Activated CD8-positive, alpha-beta memory T cell treated with anti-CD3 and anti-CD28 coated beads, Interleukin-2, amount 50 U/mL, for 48 hours (primary cell): ENCODE results near the gene RAD51B.

ENCODE experiments used
- DNase-seq: peaks from one replicate; pipeline ENCODE4 v3.0.0-alpha.2; 2020

Gene RAD51B

DNA sequence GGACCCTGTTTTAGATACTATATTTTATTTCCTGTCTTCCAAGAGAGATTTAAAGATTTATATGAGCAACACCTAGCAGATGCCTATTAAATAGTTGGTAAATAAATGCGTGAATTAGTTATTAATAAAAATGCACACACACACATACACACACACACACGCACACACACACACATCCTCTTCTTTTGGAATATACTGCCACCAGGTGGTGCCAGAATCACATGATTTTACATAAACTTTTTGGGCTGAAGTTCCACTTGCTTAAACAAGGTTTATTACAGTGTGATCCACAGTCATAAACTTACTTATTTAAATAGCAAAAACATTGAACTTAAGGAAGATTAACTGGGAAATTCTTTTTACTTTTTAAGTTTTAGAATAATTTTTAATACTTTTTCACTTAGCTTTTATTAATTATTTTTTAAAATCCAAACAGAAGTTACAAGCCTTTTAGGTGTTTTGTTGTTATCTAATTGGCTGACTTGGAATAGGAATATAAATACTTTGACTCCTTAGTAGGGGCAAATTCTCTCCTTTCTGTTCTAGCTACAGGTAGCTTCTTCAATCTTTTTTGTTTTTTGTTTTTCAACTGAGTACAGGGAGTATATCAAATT, 17.5 kb downstream of the RAD51B start:
- no peak for DNase-seq

DNA sequence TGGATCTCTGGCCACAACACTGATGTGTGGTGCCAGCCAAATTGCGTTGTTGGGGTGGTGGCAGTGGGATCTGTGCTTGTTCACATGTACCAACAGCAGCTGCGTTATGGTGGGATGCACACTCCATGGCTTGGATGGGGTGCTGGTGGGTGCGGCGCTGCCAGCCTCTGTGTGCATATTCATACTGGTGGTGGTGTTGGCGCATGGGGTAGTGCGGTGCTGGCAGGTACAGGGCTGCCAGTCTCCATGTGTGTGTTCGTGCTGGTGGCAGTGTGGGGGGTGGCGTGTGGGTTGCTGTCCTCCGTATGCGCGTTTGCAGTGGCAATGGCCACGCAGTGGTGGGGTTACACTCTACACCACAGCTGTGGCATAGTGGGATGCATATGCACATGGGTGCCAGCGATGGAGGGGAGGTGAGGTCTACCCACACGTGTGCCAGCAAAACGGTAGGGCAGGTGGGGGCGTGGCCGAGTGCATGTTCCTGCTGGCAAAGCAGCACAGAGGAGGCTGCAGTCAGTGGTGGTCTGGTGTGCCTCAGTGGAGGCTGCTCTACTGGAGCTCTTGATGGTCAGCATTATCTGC, 26.5 kb downstream of the RAD51B start:
- no peak for DNase-seq

DNA sequence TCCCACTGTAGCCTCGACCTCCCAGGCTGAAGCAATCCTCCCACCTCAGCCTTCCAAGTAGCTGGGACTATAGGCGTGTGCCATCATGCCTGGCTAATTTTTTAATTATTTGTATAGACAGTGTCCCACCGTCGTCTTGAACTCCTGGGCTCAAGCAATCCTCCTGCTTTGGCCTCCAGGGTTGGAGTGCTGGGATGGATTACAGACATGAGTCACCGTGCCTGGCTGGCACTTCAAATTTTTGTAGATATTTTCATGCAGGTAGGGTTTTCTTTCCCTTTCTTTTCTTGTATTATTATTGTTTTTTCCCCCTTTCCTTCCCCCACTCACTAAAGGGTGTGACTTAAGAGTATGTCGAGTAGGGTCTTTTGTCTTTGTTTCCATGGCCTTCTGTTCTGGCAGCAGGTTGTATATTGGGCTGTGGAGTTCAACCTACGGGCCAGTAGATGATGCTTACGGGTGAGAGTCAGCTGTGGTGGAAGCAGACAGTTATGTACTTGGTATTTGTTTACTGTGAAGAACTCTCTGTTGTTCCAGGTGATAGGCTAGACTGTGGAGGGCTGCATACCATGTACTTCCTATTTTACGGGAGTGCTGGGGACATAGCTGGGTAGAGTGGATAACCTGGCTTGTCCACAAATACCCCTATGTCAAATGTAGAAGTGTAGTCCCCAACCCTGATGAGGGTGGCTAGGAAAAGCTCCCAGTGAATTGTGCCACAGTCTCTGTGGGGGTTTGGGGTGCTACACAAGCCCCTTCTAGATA, 30.7 kb downstream of the RAD51B start:
- DNase-seq, result no peak

- DNase-seq, result no peak
These were observed 32.3 kb downstream of the RAD51B start for GRCh38 chr14:67851785-67852410.

DNA sequence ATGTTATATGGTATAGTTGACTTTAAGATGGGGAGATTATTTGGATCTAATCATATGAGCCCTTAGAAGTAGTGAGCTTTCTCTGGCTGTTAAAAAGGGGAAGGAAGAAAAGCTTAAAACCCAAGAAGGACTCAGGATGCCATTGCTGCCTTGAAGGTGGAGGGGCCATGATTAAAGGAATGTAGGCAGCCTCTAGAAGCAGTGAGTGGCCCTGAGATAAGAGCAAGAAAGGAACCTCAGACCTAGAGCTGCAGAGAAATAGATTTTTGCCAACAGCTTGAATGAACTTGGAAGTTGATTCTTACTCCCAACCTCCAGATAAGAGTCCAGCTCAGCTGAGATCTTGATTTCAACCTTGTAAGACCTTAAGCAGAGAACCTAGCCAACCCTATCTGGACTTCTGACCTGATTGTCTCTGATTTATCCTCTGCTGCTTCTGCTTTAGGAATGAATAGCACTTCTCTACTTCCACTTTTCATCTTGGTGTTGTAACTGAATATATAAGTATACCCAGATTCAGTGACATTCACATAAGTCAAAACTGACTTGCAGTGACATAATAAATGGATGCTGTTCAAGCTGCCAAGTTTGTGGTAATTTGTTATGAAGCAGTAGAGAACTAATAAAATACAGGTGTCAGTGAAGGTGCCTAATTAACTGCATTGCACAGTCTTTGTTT, 33.5 kb downstream of the RAD51B start:
- no peak for DNase-seq

GRCh38 chr14:67853715-67854114, 34.1 kb downstream of the RAD51B start:
- no peak for DNase-seq

DNA sequence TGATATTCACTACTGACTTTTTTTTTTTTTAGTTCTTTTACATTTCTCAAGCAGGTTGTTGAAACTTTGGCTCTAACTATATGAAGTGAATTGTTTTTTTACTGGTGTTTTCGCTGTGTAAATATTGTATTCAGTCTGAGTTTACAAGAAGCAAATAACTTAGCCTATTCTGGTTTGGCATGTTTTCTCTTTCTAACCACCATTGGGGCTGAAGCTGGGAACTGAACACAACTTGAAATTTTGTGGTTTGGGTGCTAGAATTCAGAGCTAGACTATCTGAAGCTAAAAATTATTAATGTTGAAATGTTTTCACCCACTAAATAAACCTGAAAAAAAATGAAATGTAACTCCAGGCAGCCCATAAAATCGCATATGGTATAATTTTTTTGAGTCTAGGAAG, 37.2 kb downstream of the RAD51B start:
- no peak for DNase-seq

DNA sequence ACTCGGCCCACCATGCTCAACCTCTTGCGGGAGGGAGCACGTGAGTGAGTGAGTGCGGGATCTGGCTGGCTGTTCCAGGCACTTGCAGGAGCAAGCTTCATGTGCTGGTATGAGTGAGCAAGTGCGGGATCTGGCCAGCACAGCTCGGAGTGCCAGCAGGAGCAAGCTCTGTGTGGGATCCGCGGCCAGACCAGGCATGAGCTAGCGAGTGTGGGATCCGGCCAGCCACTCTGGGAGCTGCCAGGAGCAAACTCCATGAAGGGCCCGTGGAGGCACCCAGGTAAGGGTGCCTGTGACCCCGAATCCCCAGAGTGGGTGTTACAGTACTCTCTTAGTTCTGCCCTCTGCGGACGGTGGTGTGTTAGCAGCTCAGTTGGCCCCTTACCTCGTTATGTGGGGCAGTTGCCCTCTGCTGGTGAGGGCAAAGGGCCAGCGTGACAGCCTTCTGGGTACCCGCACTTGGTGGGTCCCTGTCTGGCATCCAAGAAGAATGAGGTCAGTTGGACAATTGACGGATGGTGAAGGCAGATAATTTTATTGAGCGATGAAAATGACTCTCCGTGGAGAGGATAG, 38.3 kb downstream of the RAD51B start:
- no peak for DNase-seq

DNA sequence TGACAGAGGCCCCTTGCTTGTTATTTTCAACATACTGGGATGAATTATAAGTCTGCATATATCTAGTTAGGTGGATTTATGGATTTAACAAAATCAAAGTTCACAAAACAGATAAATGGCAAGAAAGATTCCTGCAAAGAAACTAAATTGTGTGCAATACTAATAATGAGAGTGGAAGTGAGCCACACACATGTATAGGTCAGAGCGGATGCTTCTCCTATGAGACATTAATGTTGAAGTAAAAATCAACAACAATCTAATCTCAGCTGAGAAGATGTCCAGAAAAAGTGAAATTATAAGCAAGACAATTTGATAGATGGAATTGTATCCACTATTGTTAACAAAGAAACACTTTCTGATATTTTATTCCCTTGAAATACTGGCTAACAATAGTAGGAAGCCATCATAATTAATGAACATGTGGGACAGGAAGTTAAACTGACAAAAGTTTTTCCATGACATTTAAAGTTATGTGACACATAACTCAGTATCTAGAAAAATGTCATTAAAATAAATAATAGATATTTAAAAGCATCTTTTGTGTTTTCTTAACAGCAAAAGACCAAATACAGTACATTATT, 39.7 kb downstream of the RAD51B start:
- no peak for DNase-seq

- DNase-seq, result no peak
These were observed 43.6 kb downstream of the RAD51B start for GRCh38 chr14:67863223-67863622.

DNA sequence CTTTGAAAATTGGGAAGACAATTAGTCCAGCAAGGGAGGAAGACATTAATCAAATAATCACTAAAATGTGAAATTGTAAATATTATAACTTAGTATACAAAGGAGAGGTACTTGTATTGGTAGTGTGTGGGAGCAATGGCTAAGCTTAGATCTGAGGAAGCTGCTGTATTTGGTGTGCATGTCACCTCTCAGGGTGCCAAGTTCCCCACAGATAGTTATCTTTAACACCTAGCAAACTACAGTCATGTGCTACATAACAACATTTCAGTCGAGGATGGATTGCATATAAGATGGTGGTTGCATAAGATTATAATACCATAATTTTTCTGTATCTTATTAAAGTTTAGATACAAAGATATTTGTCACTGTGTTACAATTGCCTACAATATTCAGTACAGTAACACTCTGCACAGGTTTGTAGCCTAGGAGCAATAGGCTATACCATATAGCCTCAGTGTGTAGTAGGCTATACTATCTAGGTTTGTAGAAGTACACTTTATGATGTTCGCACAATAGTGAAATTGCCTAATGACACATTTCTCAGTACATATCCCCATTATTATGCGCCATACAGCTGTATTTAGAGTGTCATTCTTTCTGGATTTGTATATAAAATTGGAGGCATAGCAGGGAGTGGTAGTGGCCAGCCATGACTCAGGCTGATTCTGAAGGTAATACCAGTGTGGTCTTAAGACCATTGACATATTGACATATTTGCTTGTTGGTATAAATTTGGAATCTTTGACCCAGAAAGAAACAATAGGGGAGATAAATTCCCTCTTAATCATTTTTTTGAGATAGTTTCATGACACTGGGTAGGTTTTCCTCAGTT, 55.8 kb downstream of the RAD51B start:
- no peak for DNase-seq

DNA sequence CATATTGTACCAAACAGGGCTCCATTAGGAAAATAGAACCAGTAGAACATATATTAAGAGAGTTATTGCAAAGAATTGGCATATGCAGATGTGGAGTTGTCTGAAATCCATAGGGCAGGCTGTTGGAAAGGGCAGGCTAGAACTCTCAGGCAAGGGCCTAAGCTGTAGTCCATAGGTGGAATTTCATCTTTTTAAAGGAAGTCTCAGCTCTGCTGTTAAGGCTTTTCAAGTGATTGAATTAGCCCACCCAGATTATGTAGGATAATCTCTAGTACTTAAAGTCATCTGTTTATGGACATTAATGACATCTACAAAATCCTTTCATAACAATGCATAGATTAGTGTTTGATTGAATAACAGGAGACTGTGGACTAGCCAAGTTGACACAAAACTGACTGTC, 59.4 kb downstream of the RAD51B start:
- DNase-seq, result no peak

- no peak for DNase-seq
These were observed 61.6 kb downstream of the RAD51B start for GRCh38 chr14:67881225-67881624.

DNA sequence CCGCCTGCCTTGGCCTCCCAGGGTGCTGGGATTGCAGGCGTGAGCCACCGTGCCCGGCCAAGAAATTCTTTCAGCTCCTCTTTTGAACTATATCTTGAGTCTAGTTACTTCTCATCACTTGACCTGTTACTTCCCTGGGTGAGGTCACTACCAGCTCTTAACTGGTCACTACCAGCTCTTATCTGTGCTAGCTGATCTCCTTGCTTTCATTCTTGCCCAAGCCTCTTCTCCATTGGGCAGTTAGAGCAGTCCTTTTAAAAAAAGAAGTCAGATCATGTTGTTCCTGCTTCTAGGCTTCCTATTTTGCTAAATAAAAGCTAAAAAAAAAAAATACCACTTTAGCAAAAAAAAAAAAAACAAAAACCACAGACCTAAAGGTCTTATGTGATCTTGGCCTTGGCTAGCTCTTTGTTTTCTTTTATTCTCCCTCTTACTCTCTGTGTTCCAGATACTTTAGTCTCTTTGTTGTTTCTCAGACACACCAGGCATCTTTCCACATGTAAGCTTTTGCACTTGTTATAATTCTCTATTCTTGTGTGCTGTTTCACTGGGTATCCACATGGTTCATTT, 63.5 kb downstream of the RAD51B start:
- no peak for DNase-seq

GRCh38 chr14:67883717-67884116, 64.1 kb downstream of the RAD51B start:
- no peak for DNase-seq

DNA sequence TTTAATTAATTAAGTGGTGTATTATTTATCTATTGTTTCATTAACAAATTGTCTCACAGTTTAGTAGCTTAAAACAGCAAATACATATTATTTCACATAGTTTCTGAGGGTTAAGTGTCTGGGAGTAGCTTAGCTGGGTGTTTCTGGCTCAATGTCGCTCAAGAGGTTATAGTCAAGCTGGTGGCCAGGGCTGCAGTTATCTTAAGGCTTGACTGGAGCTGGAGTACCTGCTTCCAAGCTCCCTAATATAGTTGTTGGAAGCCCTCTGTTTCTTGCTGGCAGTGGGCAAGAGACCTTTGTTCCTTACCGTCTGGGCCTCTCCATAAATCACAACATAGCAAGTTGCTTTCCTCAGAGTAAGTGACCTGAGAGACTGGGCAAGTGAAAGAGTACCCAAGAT, 66.6 kb downstream of the RAD51B start:
- DNase-seq, result no peak

DNA sequence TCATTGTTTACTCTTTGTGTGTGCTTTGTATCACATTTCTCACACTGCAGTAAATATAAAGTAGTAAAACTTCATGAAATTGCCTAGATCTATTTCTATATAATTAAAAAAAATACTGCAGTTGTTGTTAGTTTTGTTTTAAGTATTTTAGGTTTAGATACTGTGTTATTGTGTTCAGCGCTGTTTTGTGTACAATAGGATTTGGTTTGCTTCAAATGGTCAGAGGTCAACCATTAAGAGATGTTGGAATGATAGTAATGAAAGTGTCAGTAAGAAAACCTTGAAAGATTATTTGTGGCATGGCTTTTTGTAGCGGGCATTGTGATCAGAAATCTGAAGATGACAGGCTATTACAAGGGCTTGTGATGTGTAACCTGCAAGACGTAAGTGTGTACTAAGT, 67.9 kb downstream of the RAD51B start:
- DNase-seq, result no peak

DNA sequence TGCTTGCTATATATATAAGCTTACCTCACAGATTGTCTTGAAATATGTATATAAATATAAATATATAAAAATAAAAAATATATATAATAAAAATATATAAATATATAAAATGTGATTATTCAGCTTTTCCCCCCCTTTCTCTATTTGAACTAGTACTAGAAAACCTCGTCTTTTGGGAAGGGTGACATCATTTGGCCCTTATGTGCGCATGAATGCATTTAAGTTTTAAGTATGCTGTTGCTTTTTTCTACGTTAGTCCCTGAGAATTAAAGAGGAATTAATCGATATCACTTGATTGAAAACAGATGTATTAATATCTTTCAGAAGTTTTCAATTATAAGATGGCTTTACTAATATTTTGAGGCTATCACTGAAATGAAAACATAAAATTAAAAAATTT, 69.9 kb downstream of the RAD51B start:
- no peak for DNase-seq

DNA sequence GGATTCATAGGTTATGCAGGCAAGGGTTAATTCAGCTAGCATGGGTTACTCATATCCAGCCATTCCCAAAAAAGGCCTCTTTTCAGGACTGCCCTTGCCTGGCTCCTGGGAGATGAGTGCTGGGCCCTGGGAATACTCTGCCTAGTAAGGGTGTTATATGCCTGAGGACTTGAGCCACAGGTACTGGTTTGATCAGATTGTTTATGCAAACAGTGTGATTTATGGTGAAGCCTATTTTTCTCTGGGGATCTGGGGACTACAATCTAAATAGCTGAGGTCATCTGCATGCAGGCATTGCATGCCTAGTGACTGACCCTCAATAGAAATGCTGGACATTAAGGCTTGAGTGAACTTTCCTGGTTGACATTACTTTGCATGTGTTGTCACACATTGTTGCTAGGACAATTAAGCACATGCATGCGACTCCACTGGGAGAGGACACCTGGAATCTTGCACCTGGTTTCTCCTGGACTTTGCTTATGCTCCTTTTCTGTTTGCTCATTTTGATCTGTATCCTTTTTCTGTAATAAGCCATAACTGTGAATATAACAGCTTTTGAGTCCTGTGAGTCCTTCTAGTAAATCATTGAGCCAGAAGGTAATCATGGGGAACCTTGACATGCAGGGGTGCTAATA, 73.0 kb downstream of the RAD51B start:
- no peak for DNase-seq

GRCh38 chr14:67900231-67900630, 80.7 kb downstream of the RAD51B start:
- no peak for DNase-seq
